ENCODE measurements around the gene SVEP1. TPM values are rescaled to one million over a fixed set of nuclear protein-coding genes. Genes with fewer than 3 reads are reported as not detected.

The SVEP1 gene
- total RNA-seq, 4 donors from 2014 or later, result 37.2 to 70.4 (median 58.4) TPM

- H3K9me3 ChIP-seq, result peaks cover 0 to 4% (median 0%) of the 10 kb centered on the region in 3 donors
- H3K27me3 ChIP-seq, result no peaks in the 10 kb centered on the region
- no peak for ATAC-seq
- 60 to 70% methylated on average over 1 to 5 of the region's 5 CpGs for WGBS, 2 donors (ENCODE audit: low coverage in 1 of 2)
- H3K4me1 ChIP-seq, result no peaks in the 10 kb centered on the region
- no peaks in the 10 kb centered on the region for H3K36me3 ChIP-seq
- no peak for TF ChIP-seq POLR2A (IDR thresholded peaks at IDR 0.05)
- TF ChIP-seq, protein P1, sequence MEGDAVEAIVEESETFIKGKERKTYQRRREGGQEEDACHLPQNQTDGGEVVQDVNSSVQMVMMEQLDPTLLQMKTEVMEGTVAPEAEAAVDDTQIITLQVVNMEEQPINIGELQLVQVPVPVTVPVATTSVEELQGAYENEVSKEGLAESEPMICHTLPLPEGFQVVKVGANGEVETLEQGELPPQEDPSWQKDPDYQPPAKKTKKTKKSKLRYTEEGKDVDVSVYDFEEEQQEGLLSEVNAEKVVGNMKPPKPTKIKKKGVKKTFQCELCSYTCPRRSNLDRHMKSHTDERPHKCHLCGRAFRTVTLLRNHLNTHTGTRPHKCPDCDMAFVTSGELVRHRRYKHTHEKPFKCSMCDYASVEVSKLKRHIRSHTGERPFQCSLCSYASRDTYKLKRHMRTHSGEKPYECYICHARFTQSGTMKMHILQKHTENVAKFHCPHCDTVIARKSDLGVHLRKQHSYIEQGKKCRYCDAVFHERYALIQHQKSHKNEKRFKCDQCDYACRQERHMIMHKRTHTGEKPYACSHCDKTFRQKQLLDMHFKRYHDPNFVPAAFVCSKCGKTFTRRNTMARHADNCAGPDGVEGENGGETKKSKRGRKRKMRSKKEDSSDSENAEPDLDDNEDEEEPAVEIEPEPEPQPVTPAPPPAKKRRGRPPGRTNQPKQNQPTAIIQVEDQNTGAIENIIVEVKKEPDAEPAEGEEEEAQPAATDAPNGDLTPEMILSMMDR (IDR thresholded peaks at IDR 0.05), result no peak
- TF ChIP-seq POLR2AphosphoS5 (IDR thresholded peaks at IDR 0.05), result no peak
- TF ChIP-seq EP300 (IDR thresholded peaks at IDR 0.05), result no peak
- no peak overlapping the region for H3K4me3 ChIP-seq
- H3K27ac ChIP-seq, result no peak overlapping the region
Observed at GRCh38 chr9:110329639-110330230, 249.8 kb downstream of the SVEP1 start.

DNA sequence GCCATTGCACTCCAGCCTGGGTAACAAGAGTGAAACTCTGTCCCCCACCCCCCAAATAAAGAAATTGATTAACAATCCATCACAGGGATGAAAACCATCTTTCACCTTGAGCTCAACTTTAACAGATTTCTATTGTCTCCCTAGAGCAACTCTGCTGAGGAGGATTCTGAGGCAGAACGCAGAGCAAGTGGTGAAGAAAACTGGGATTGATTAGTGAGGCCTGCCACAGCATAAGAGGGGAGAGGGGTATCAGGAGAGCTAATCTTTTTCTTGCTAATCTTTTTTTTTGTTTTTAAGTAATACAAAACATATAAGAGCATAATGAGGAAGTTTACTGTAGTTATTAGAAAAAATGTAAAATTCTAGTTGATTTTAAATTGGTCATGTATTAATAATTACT, 250.8 kb downstream of the SVEP1 start:
- no peaks in the 10 kb centered on the region for H3K36me3 ChIP-seq
- no peak for ATAC-seq
- H3K27me3 ChIP-seq, result no peaks in the 10 kb centered on the region
- WGBS, 2 donors (ENCODE audit: low coverage in 1 of 2), result 100% methylated on average over 1 of the region's 1 CpG; no CpG with 5 or more reads in 1 of the 2 donors
- TF ChIP-seq POLR2AphosphoS5 (IDR thresholded peaks at IDR 0.05), result no peak
- TF ChIP-seq, protein P1 (IDR thresholded peaks at IDR 0.05), result no peak
- no peak for TF ChIP-seq POLR2A (IDR thresholded peaks at IDR 0.05)
- no peak for TF ChIP-seq EP300 (IDR thresholded peaks at IDR 0.05)
- no peak overlapping the region for H3K4me3 ChIP-seq
- no peaks in the 10 kb centered on the region for H3K4me1 ChIP-seq
- H3K9me3 ChIP-seq, result peaks cover 0 to 4% (median 0%) of the 10 kb centered on the region in 3 donors
- no peak overlapping the region for H3K27ac ChIP-seq

- TF ChIP-seq POLR2A (IDR thresholded peaks at IDR 0.05), result no peak
- no peak for TF ChIP-seq POLR2AphosphoS5 (IDR thresholded peaks at IDR 0.05)
- no peak for TF ChIP-seq EP300 (IDR thresholded peaks at IDR 0.05)
- TF ChIP-seq, protein P1 (IDR thresholded peaks at IDR 0.05), result no peak
- no peak overlapping the region for H3K27ac ChIP-seq
- WGBS, 2 donors (ENCODE audit: low coverage in 1 of 2), result 80 to 94% methylated on average over 1 of the region's 1 CpG
- no peaks in the 10 kb centered on the region for H3K27me3 ChIP-seq
- H3K36me3 ChIP-seq, result no peaks in the 10 kb centered on the region
- H3K4me1 ChIP-seq, result no peaks in the 10 kb centered on the region
- no peak overlapping the region for H3K4me3 ChIP-seq
- ATAC-seq, result no peak
- H3K9me3 ChIP-seq, result peaks cover 0 to 4% (median 0%) of the 10 kb centered on the region in 3 donors
Observed at GRCh38 chr9:110327716-110328115, 251.8 kb downstream of the SVEP1 start.

- Histone ChIP-seq H3K4me1 (no peaks in the 10 kb centered on the region), H3K9me3 (no peaks in the 10 kb centered on the region), H3K27me3 (no peaks in the 10 kb centered on the region), H3K4me3 (no peak overlapping the region), H3K27ac (no peak overlapping the region), H3K36me3 (no peaks in the 10 kb centered on the region)
- TF ChIP-seq POLR2AphosphoS5 (IDR thresholded peaks at IDR 0.05) (no peak), POLR2A (IDR thresholded peaks at IDR 0.05) (no peak)
- no peak for ATAC-seq
Observed at GRCh38 chr9:110323818-110324217, 255.7 kb downstream of the SVEP1 start.

GRCh38 chr9:110320651-110321445, 258.7 kb downstream of the SVEP1 start:
- TF ChIP-seq, protein P1 (IDR thresholded peaks at IDR 0.05), result no peak
- TF ChIP-seq EP300 (IDR thresholded peaks at IDR 0.05), result no peak
- no peak for TF ChIP-seq POLR2AphosphoS5 (IDR thresholded peaks at IDR 0.05)
- TF ChIP-seq POLR2A (IDR thresholded peaks at IDR 0.05), result no peak
- Histone ChIP-seq H3K4me3 (no peak overlapping the region), H3K36me3 (no peaks in the 10 kb centered on the region), H3K9me3 (no peaks in the 10 kb centered on the region), H3K27me3 (no peaks in the 10 kb centered on the region), H3K4me1 (no peaks in the 10 kb centered on the region), H3K27ac (no peak overlapping the region)
- 62 to 68% methylated on average over 3 of the region's 3 CpGs for WGBS, 2 donors (ENCODE audit: low coverage in 1 of 2)
- no peak for ATAC-seq

Measured in gastroesophageal sphincter (tissue), 4 donors.